Measurements from ENCODE around the gene BTN3A1.
"Not testable (repeated sequence)": the region's sequence is repeated elsewhere in the genome, so short reads cannot be mapped to it uniquely, and the experiment has no call there.

Gene BTN3A1

GRCh38 chr6:26375270-26375669 is 26.8 kb upstream of the BTN3A1 start:
- TF ChIP-seq CTCF (IDR thresholded peaks at IDR 0.05), result no peak
- H3K27me3 ChIP-seq, result no peaks in the 10 kb centered on the region
- H3K27ac ChIP-seq, result no peak overlapping the region
- H3K4me3 ChIP-seq (ENCODE audit: low read depth in 1 of 2, low read length in 1 of 2), result no peak overlapping the region
- H3K9me3 ChIP-seq, result no peaks in the 10 kb centered on the region
- peaks cover 67% of the 10 kb centered on the region for H3K36me3 ChIP-seq
- no peaks in the 10 kb centered on the region for H3K4me1 ChIP-seq (ENCODE audit: control insufficient read depth in 1 of 2, insufficient read depth in 1 of 2, low read depth in 1 of 2, low read length in 1 of 2)

DNA sequence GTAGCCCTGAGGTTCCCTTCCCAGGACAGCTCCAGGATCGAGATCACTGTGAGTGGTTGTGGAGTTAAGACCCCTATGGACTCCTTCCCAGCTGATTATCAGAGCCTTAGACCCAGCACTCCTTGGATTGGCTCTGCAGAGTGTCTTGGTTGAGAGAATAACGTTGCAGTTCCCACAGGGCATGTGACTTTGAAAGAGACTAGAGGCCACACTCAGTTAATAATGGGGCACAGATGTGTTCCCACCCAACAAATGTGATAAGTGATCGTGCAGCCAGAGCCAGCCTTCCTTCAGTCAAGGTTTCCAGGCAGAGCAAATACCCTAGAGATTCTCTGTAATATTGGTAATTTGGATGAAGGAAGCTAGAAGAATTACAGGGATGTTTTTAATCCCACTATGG is 24.4 kb upstream of the BTN3A1 start:
- Histone ChIP-seq H3K36me3 (peaks cover 49% of the 10 kb centered on the region), H3K4me3 (ENCODE audit: low read depth in 1 of 2, low read length in 1 of 2) (no peak overlapping the region), H3K9me3 (no peaks in the 10 kb centered on the region), H3K27ac (no peak overlapping the region), H3K27me3 (no peaks in the 10 kb centered on the region), H3K4me1 (ENCODE audit: control insufficient read depth in 1 of 2, insufficient read depth in 1 of 2, low read depth in 1 of 2, low read length in 1 of 2) (no peaks in the 10 kb centered on the region)
- no peak for TF ChIP-seq CTCF (IDR thresholded peaks at IDR 0.05)

- H3K27ac ChIP-seq; H3K4me3 ChIP-seq (ENCODE audit: low read depth in 1 of 2, low read length in 1 of 2); H3K9me3 ChIP-seq; H3K4me1 ChIP-seq (ENCODE audit: control insufficient read depth in 1 of 2, insufficient read depth in 1 of 2, low read depth in 1 of 2, low read length in 1 of 2); H3K27me3 ChIP-seq: not testable (repeated sequence)
- peaks cover 45% of the 10 kb centered on the region for H3K36me3 ChIP-seq
Measured at GRCh38 chr6:26378143-26378542, 23.9 kb upstream of the BTN3A1 start.

- Histone ChIP-seq H3K27me3 (no peaks in the 10 kb centered on the region), H3K4me1 (ENCODE audit: control insufficient read depth in 1 of 2, insufficient read depth in 1 of 2, low read depth in 1 of 2, low read length in 1 of 2) (peaks cover 7 to 9% of the 10 kb centered on the region in 2 experiments), H3K27ac (no peak overlapping the region), H3K36me3 (peaks cover 33% of the 10 kb centered on the region), H3K9me3 (no peaks in the 10 kb centered on the region), H3K4me3 (ENCODE audit: low read depth in 1 of 2, low read length in 1 of 2) (no peak overlapping the region)
- no peak for TF ChIP-seq CTCF (IDR thresholded peaks at IDR 0.05)
Measured at GRCh38 chr6:26379292-26379691, 22.8 kb upstream of the BTN3A1 start.

DNA sequence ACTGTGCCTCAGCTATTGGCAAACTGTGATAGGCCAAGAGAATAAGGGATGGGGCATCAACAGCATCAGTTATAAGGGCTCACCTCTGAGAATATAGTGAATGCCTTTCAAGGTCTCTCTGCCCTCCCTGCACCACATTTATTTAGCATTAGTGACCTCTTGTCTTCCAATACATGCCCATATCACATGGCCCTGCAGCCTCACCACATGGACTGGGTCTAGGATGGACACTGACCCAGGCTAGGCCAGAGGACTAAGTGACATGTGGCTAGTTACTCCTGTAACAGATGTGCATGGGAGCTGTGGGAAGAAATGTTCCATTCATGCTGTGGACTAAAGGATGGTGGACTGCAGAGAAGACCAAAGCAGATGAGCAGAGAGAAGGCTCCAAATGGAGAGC is 22.3 kb upstream of the BTN3A1 start:
- H3K27me3 ChIP-seq, result no peaks in the 10 kb centered on the region
- no peaks in the 10 kb centered on the region for H3K9me3 ChIP-seq
- H3K27ac ChIP-seq, result no peak overlapping the region
- H3K36me3 ChIP-seq, result peaks cover 29% of the 10 kb centered on the region
- no peak overlapping the region for H3K4me3 ChIP-seq (ENCODE audit: low read depth in 1 of 2, low read length in 1 of 2)
- no peak for TF ChIP-seq CTCF (IDR thresholded peaks at IDR 0.05)
- peaks cover 7 to 9% of the 10 kb centered on the region in 2 experiments for H3K4me1 ChIP-seq (ENCODE audit: control insufficient read depth in 1 of 2, insufficient read depth in 1 of 2, low read depth in 1 of 2, low read length in 1 of 2)

GRCh38 chr6:26380256-26380655 is 21.8 kb upstream of the BTN3A1 start:
- peaks cover 7 to 9% of the 10 kb centered on the region in 2 experiments for H3K4me1 ChIP-seq (ENCODE audit: control insufficient read depth in 1 of 2, insufficient read depth in 1 of 2, low read depth in 1 of 2, low read length in 1 of 2)
- peaks cover 24% of the 10 kb centered on the region for H3K36me3 ChIP-seq
- no peak for TF ChIP-seq CTCF (IDR thresholded peaks at IDR 0.05)
- no peaks in the 10 kb centered on the region for H3K27me3 ChIP-seq
- H3K4me3 ChIP-seq (ENCODE audit: low read depth in 1 of 2, low read length in 1 of 2), result no peak overlapping the region
- H3K27ac ChIP-seq, result no peak overlapping the region
- H3K9me3 ChIP-seq, result no peaks in the 10 kb centered on the region
